Epithelial cell of proximal tubule (primary cell): ENCODE measurements around the gene MTMR3. TPM values are rescaled to one million over a fixed set of nuclear protein-coding genes. Genes with fewer than 3 reads are reported as not detected.

Source experiments
- DNase-seq: peaks from one replicate; pipeline ENCODE4 v3.0.0-alpha.2; 2011; ENCODE audit warnings: low read depth
- H3K4me3 ChIP-seq: 2 replicates; pipeline ENCODE4 v1.5.1; 2011; ENCODE audit warnings: low read depth, mild to moderate bottlenecking, low read length
- total RNA-seq: library from RNA; depleted of rRNA; stranded (reverse); fragments of >200 nt; gene quantifications from 2 replicates; pipeline ENCODE4 v1.2.3, GENCODE V29; 2015
- TF ChIP-seq, protein P1 (sequence below): conservative IDR thresholded peaks from 2 replicates; pipeline ENCODE4 v1.5.1; 2012; ENCODE audit warnings: low read depth, mild to moderate bottlenecking, low read length

The MTMR3 gene
- total RNA-seq, 1 donor from 2014 or later, result 36.4 TPM

GRCh38 chr22:29903371-29903770 is 20.4 kb downstream of the MTMR3 start:
- DNase-seq, result no peak
- TF ChIP-seq, protein P1, sequence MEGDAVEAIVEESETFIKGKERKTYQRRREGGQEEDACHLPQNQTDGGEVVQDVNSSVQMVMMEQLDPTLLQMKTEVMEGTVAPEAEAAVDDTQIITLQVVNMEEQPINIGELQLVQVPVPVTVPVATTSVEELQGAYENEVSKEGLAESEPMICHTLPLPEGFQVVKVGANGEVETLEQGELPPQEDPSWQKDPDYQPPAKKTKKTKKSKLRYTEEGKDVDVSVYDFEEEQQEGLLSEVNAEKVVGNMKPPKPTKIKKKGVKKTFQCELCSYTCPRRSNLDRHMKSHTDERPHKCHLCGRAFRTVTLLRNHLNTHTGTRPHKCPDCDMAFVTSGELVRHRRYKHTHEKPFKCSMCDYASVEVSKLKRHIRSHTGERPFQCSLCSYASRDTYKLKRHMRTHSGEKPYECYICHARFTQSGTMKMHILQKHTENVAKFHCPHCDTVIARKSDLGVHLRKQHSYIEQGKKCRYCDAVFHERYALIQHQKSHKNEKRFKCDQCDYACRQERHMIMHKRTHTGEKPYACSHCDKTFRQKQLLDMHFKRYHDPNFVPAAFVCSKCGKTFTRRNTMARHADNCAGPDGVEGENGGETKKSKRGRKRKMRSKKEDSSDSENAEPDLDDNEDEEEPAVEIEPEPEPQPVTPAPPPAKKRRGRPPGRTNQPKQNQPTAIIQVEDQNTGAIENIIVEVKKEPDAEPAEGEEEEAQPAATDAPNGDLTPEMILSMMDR, result no peak
- H3K4me3 ChIP-seq, result no peak overlapping the region

DNA sequence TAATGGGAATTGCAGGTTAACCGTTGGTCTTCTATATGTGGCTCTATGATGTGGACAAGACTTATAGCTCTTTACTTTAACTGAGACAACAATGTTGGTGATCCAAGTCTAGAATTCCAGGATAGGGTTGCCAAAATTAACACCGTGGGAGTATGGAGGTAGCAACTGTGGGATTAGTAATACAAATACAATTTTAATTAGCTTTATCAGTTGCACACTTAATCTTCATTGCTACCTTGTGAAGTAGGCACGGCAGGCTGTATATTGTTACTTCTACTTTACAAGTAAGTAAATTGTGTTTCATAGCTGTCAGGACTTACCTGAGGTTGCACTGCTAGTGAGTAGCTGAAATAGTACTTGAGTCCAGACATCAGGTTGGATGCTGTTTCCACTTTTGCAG is 21.0 kb downstream of the MTMR3 start:
- no peak overlapping the region for H3K4me3 ChIP-seq
- TF ChIP-seq, protein P1, result no peak
- no peak for DNase-seq

- DNase-seq, result peak; percentile 77
- TF ChIP-seq, protein P1, result no peak
- no peak overlapping the region for H3K4me3 ChIP-seq
Measured at GRCh38 chr22:29907753-29908515, 25.0 kb downstream of the MTMR3 start.

GRCh38 chr22:29912141-29912540 is 29.2 kb downstream of the MTMR3 start:
- TF ChIP-seq, protein P1, result no peak
- H3K4me3 ChIP-seq, result no peak overlapping the region
- DNase-seq, result no peak

- peak; percentile 63 for DNase-seq
- TF ChIP-seq, protein P1, result no peak
- H3K4me3 ChIP-seq, result no peak overlapping the region
Measured at GRCh38 chr22:29912605-29913398, 29.8 kb downstream of the MTMR3 start.

DNA sequence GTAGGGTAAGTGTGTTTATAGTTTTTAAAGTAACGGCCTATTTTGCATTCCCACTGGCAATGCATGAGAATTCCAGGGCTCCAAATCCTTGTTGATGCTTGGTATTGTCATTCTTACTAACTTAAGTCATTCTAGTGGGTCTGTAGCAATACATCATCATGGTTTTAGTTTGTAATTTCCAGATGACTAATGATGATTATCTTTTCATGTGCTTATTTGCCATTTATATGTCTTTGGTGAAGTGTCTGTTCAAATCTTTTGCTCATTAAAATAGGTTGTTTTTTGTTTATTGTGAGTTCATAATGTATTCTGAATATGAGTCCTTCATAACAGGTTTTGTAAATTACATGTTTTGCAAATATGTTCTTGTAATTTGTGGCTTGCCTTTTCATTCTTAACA is 31.2 kb downstream of the MTMR3 start:
- DNase-seq, result peak; percentile 74
- TF ChIP-seq, protein P1, result no peak
- H3K4me3 ChIP-seq, result no peak overlapping the region
